Neural crest cell (in vitro differentiated cells): Measurements from ENCODE around the gene INO80. TPM values are rescaled to one million over a fixed set of nuclear protein-coding genes. Genes with fewer than 3 reads are reported as not detected.
A peak's percentile ranks its signal among the peaks of the same experiment; 100 is the strongest.

Experiments
- DNase-seq: peaks from one replicate; pipeline ENCODE4 v3.0.0; 2021; ENCODE audit warnings: low read depth, mixed read lengths, low spot score
- H3K27ac Mint-ChIP-seq: one replicate; pipeline ENCODE4 v1.8.0; 2021; ENCODE audit warnings: mild to moderate bottlenecking, mixed read lengths; ENCODE audit not compliant: unreplicated experiment
- H3K27me3 Mint-ChIP-seq: 2 replicates; pipeline ENCODE4 v1.8.0; 2021; ENCODE audit warnings: low read depth, mild to moderate bottlenecking, mixed read lengths
- H3K36me3 Mint-ChIP-seq: 2 replicates; pipeline ENCODE4 v1.8.0; 2021; ENCODE audit warnings: low read depth, mild to moderate bottlenecking, mixed read lengths
- H3K4me1 Mint-ChIP-seq: 2 replicates; pipeline ENCODE4 v1.8.0; 2021; ENCODE audit warnings: mixed read lengths
- H3K4me3 Mint-ChIP-seq: one replicate; pipeline ENCODE4 v1.8.0; 2021; ENCODE audit warnings: mild to moderate bottlenecking, mixed read lengths
- H3K9me3 Mint-ChIP-seq: 2 replicates; pipeline ENCODE4 v1.8.0; 2021; ENCODE audit warnings: mixed read lengths
- CTCF ChIP-seq: fragments of 200-600 bp; sonication (generic); conservative IDR thresholded peaks from 2 replicates; pipeline ENCODE4 v1.5.0; 2021; ENCODE audit warnings: antibody characterized with exemption, mild to moderate bottlenecking
- total RNA-seq: library from RNA; stranded (reverse); gene quantifications from 2 replicates; pipeline ENCODE4 v1.2.1, GENCODE V29; 2021

INO80 gene
- total RNA-seq, 1 donor from 2014 or later, result 18.5 TPM

GRCh38 chr15:41011055-41011815 is 104.8 kb downstream of the INO80 start:
- TF ChIP-seq CTCF, result no peak
- Mint-ChIP-seq H3K27me3 (no peaks in the 10 kb centered on the region), H3K27ac (no peak overlapping the region), H3K9me3 (no peaks in the 10 kb centered on the region), H3K4me3 (no peak overlapping the region), H3K36me3 (no peaks in the 10 kb centered on the region), H3K4me1 (no peaks in the 10 kb centered on the region)
- DNase-seq, result no peak

- no peak for DNase-seq
- Mint-ChIP-seq H3K9me3 (no peaks in the 10 kb centered on the region), H3K36me3 (no peaks in the 10 kb centered on the region), H3K27me3 (no peaks in the 10 kb centered on the region), H3K27ac (no peak overlapping the region), H3K4me3 (no peak overlapping the region), H3K4me1 (no peaks in the 10 kb centered on the region)
- TF ChIP-seq CTCF, result no peak
Measured at GRCh38 chr15:41010345-41010744, 105.7 kb downstream of the INO80 start.

GRCh38 chr15:41006479-41006878 is 109.6 kb downstream of the INO80 start:
- Mint-ChIP-seq H3K27ac (no peak overlapping the region), H3K9me3 (no peaks in the 10 kb centered on the region), H3K4me3 (no peak overlapping the region), H3K4me1 (peaks cover 4% of the 10 kb centered on the region), H3K27me3 (no peaks in the 10 kb centered on the region), H3K36me3 (peaks cover 2% of the 10 kb centered on the region)
- DNase-seq, result no peak
- TF ChIP-seq CTCF, result no peak

GRCh38 chr15:41004490-41004889 is 111.6 kb downstream of the INO80 start:
- DNase-seq, result no peak
- H3K4me1 Mint-ChIP-seq, result peaks cover 10% of the 10 kb centered on the region
- no peaks in the 10 kb centered on the region for H3K9me3 Mint-ChIP-seq
- TF ChIP-seq CTCF, result no peak
- no peak overlapping the region for H3K27ac Mint-ChIP-seq
- peaks cover 2% of the 10 kb centered on the region for H3K36me3 Mint-ChIP-seq
- no peaks in the 10 kb centered on the region for H3K27me3 Mint-ChIP-seq
- H3K4me3 Mint-ChIP-seq, result no peak overlapping the region

GRCh38 chr15:41001524-41002214 is 114.4 kb downstream of the INO80 start:
- Mint-ChIP-seq H3K36me3 (peaks cover 2% of the 10 kb centered on the region), H3K27ac (peak overlapping the region; percentile 85)

More at GRCh38 chr15:41001524-41002214, 114.4 kb downstream of the INO80 start:
- no peak for TF ChIP-seq CTCF
- Mint-ChIP-seq H3K27me3 (no peaks in the 10 kb centered on the region), H3K4me1 (peaks cover 10% of the 10 kb centered on the region), H3K4me3 (no peak overlapping the region), H3K9me3 (no peaks in the 10 kb centered on the region)
- DNase-seq, result no peak
